ENCODE data around the gene PSMD1.
"Not testable (repeated sequence)": the region's sequence is repeated elsewhere in the genome, so short reads cannot be mapped to it uniquely, and the experiment has no call there.

Gene PSMD1

GRCh38 chr2:231191896-231192872 lies 135.5 kb downstream of the PSMD1 start:
- DNase-seq (ENCODE audit: low read depth, low spot score), result no peak
- H3K4me3 ChIP-seq (ENCODE audit: low read length), result no peak overlapping the region

GRCh38 chr2:231193216-231193615 lies 136.5 kb downstream of the PSMD1 start:
- no peak overlapping the region for H3K4me3 ChIP-seq (ENCODE audit: low read length)
- DNase-seq (ENCODE audit: low read depth, low spot score), result no peak

GRCh38 chr2:231196592-231196991 lies 139.9 kb downstream of the PSMD1 start:
- no peak for DNase-seq (ENCODE audit: low read depth, low spot score)
- H3K4me3 ChIP-seq (ENCODE audit: low read length), result no peak overlapping the region

GRCh38 chr2:231197196-231197595 lies 140.5 kb downstream of the PSMD1 start:
- H3K4me3 ChIP-seq (ENCODE audit: low read length); DNase-seq (ENCODE audit: low read depth, low spot score): not testable (repeated sequence)

- DNase-seq (ENCODE audit: low read depth, low spot score), result no peak
- peak overlapping the region; percentile 93 for H3K4me3 ChIP-seq (ENCODE audit: low read length)
These were observed 141.1 kb downstream of the PSMD1 start for GRCh38 chr2:231197706-231198290.

- peak; percentile 42 for DNase-seq (ENCODE audit: low read depth, low spot score)
- H3K4me3 ChIP-seq (ENCODE audit: low read length), result peak within 1 kb of the TSS; percentile 93
These were observed 141.9 kb downstream of the PSMD1 start, which contains the start of gene ARMC9 for GRCh38 chr2:231198291-231199173. ARMC9 (plus strand) TSS chr2:231198631; CDS start chr2:231206239, 7,608 bp downstream.

GRCh38 chr2:231199219-231199618 lies 142.6 kb downstream of the PSMD1 start:
- no peak for DNase-seq (ENCODE audit: low read depth, low spot score)
- H3K4me3 ChIP-seq (ENCODE audit: low read length), result peak overlapping the region; percentile 93

GRCh38 chr2:231200805-231201474 lies 144.3 kb downstream of the PSMD1 start:
- H3K4me3 ChIP-seq (ENCODE audit: low read length), result no peak overlapping the region
- DNase-seq (ENCODE audit: low read depth, low spot score), result no peak

GRCh38 chr2:231201475-231201814 lies 144.8 kb downstream of the PSMD1 start:
- DNase-seq (ENCODE audit: low read depth, low spot score), result no peak
- H3K4me3 ChIP-seq (ENCODE audit: low read length), result no peak overlapping the region

- no peak for DNase-seq (ENCODE audit: low read depth, low spot score)
- no peak overlapping the region for H3K4me3 ChIP-seq (ENCODE audit: low read length)
These were observed 146.4 kb downstream of the PSMD1 start for GRCh38 chr2:231203087-231203486.

- DNase-seq (ENCODE audit: low read depth, low spot score), result no peak
These were observed 147.5 kb downstream of the PSMD1 start for GRCh38 chr2:231204146-231204545.

GRCh38 chr2:231204581-231204980 lies 147.9 kb downstream of the PSMD1 start:
- DNase-seq (ENCODE audit: low read depth, low spot score), result no peak
- no peak overlapping the region for H3K4me3 ChIP-seq (ENCODE audit: low read length)

More at GRCh38 chr2:231204146-231204545, 147.5 kb downstream of the PSMD1 start:
- H3K4me3 ChIP-seq (ENCODE audit: low read length), result no peak overlapping the region

GRCh38 chr2:231207734-231208133 lies 151.1 kb downstream of the PSMD1 start:
- DNase-seq (ENCODE audit: low read depth, low spot score), result peak; percentile 28
- no peak overlapping the region for H3K4me3 ChIP-seq (ENCODE audit: low read length)

GRCh38 chr2:231210782-231211181 lies 154.1 kb downstream of the PSMD1 start:
- H3K4me3 ChIP-seq (ENCODE audit: low read length), result no peak overlapping the region

GRCh38 chr2:231211486-231211885 lies 154.8 kb downstream of the PSMD1 start:
- H3K4me3 ChIP-seq (ENCODE audit: low read length), result no peak overlapping the region
- no peak for DNase-seq (ENCODE audit: low read depth, low spot score)

More at GRCh38 chr2:231210782-231211181, 154.1 kb downstream of the PSMD1 start:
- DNase-seq (ENCODE audit: low read depth, low spot score), result no peak

GRCh38 chr2:231212329-231212845 lies 155.7 kb downstream of the PSMD1 start:
- no peak overlapping the region for H3K4me3 ChIP-seq (ENCODE audit: low read length)
- DNase-seq (ENCODE audit: low read depth, low spot score), result no peak

- DNase-seq (ENCODE audit: low read depth, low spot score), result no peak
- no peak overlapping the region for H3K4me3 ChIP-seq (ENCODE audit: low read length)
These were observed 157.4 kb downstream of the PSMD1 start for GRCh38 chr2:231213931-231214642.

GRCh38 chr2:231218366-231218765 lies 161.7 kb downstream of the PSMD1 start:
- no peak overlapping the region for H3K4me3 ChIP-seq (ENCODE audit: low read length)
- DNase-seq (ENCODE audit: low read depth, low spot score), result no peak
